Activated naive CD4-positive, alpha-beta T cell treated with anti-CD3 and anti-CD28 coated beads, Interleukin-2, amount 50 U/mL, for 24 hours (primary cell): Measurements from ENCODE around the gene NOTCH1.

Source experiments
- H3K27ac Mint-ChIP-seq: one replicate; pipeline ENCODE4 v1.8.0; 2021; ENCODE audit warnings: mild to moderate bottlenecking, mixed read lengths
- H3K27me3 Mint-ChIP-seq: one replicate; pipeline ENCODE4 v1.8.0; 2021; ENCODE audit warnings: mixed read lengths
- H3K36me3 Mint-ChIP-seq: one replicate; pipeline ENCODE4 v1.8.0; 2021; ENCODE audit warnings: mixed read lengths
- H3K4me1 Mint-ChIP-seq: one replicate; pipeline ENCODE4 v1.8.0; 2021; ENCODE audit warnings: mixed read lengths
- H3K4me3 Mint-ChIP-seq: one replicate; pipeline ENCODE4 v1.8.0; 2021; ENCODE audit warnings: mild to moderate bottlenecking, mixed read lengths
- H3K9me3 Mint-ChIP-seq: one replicate; pipeline ENCODE4 v1.8.0; 2021; ENCODE audit warnings: mixed read lengths

Gene NOTCH1

GRCh38 chr9:136544548-136544963, 1.3 kb downstream of the NOTCH1 start:
- Mint-ChIP-seq H3K27me3 (no peaks in the 10 kb centered on the region), H3K27ac (peak overlapping the region; percentile 77), H3K9me3 (no peaks in the 10 kb centered on the region), H3K4me3 (peak overlapping the region; percentile 92), H3K36me3 (no peaks in the 10 kb centered on the region), H3K4me1 (peaks cover 33% of the 10 kb centered on the region)

- Mint-ChIP-seq H3K4me1 (peaks cover 39% of the 10 kb centered on the region), H3K27ac (peak overlapping the region; percentile 30), H3K36me3 (peaks cover 2% of the 10 kb centered on the region), H3K27me3 (no peaks in the 10 kb centered on the region), H3K9me3 (no peaks in the 10 kb centered on the region), H3K4me3 (peak overlapping the region; percentile 92)
Observed at GRCh38 chr9:136543830-136544547, 1.9 kb downstream of the NOTCH1 start.

GRCh38 chr9:136543280-136543679, 2.6 kb downstream of the NOTCH1 start:
- peak overlapping the region; percentile 92 for H3K4me3 Mint-ChIP-seq
- H3K4me1 Mint-ChIP-seq: peaks cover 46% of the 10 kb centered on the region

GRCh38 chr9:136542241-136543040, 3.4 kb downstream of the NOTCH1 start:
- Mint-ChIP-seq H3K4me1 (peaks cover 54% of the 10 kb centered on the region), H3K27me3 (no peaks in the 10 kb centered on the region), H3K4me3 (peak overlapping the region; percentile 92), H3K36me3 (peaks cover 3% of the 10 kb centered on the region), H3K27ac (no peak overlapping the region), H3K9me3 (no peaks in the 10 kb centered on the region)

More at GRCh38 chr9:136543280-136543679, 2.6 kb downstream of the NOTCH1 start:
- Mint-ChIP-seq H3K27ac (peak overlapping the region; percentile 46), H3K27me3 (no peaks in the 10 kb centered on the region), H3K36me3 (peaks cover 3% of the 10 kb centered on the region), H3K9me3 (no peaks in the 10 kb centered on the region)

GRCh38 chr9:136541709-136542108, 4.1 kb downstream of the NOTCH1 start:
- Mint-ChIP-seq H3K9me3 (no peaks in the 10 kb centered on the region), H3K4me1 (peaks cover 55% of the 10 kb centered on the region), H3K36me3 (peaks cover 3% of the 10 kb centered on the region), H3K4me3 (no peak overlapping the region), H3K27me3 (no peaks in the 10 kb centered on the region), H3K27ac (peak overlapping the region; percentile 77)

- peak overlapping the region; percentile 42 for H3K4me3 Mint-ChIP-seq
- peaks cover 3% of the 10 kb centered on the region for H3K36me3 Mint-ChIP-seq
- peak overlapping the region; percentile 82 for H3K27ac Mint-ChIP-seq
- no peaks in the 10 kb centered on the region for H3K27me3 Mint-ChIP-seq
- H3K9me3 Mint-ChIP-seq: no peaks in the 10 kb centered on the region
- H3K4me1 Mint-ChIP-seq: peaks cover 54% of the 10 kb centered on the region
Observed at GRCh38 chr9:136541179-136541578, 4.7 kb downstream of the NOTCH1 start.

GRCh38 chr9:136539427-136540421, 6.1 kb downstream of the NOTCH1 start:
- peak overlapping the region; percentile 100 for H3K27ac Mint-ChIP-seq
- H3K27me3 Mint-ChIP-seq: no peaks in the 10 kb centered on the region
- H3K36me3 Mint-ChIP-seq: peaks cover 3% of the 10 kb centered on the region
- H3K4me1 Mint-ChIP-seq: peaks cover 54% of the 10 kb centered on the region
- no peaks in the 10 kb centered on the region for H3K9me3 Mint-ChIP-seq
- H3K4me3 Mint-ChIP-seq: peak overlapping the region; percentile 95

GRCh38 chr9:136538599-136539426, 7.0 kb downstream of the NOTCH1 start:
- Mint-ChIP-seq H3K27ac (peak overlapping the region; percentile 100), H3K9me3 (no peaks in the 10 kb centered on the region), H3K27me3 (no peaks in the 10 kb centered on the region), H3K4me1 (peaks cover 62% of the 10 kb centered on the region), H3K4me3 (peak overlapping the region; percentile 95), H3K36me3 (peaks cover 4% of the 10 kb centered on the region)

GRCh38 chr9:136537896-136538598, 7.8 kb downstream of the NOTCH1 start:
- Mint-ChIP-seq H3K27me3 (no peaks in the 10 kb centered on the region), H3K27ac (peak overlapping the region; percentile 72), H3K4me1 (peaks cover 66% of the 10 kb centered on the region), H3K36me3 (peaks cover 4% of the 10 kb centered on the region), H3K9me3 (no peaks in the 10 kb centered on the region), H3K4me3 (peak overlapping the region; percentile 95)

GRCh38 chr9:136537411-136537810, 8.4 kb downstream of the NOTCH1 start:
- H3K4me3 Mint-ChIP-seq: peak overlapping the region; percentile 52
- H3K36me3 Mint-ChIP-seq: peaks cover 4% of the 10 kb centered on the region
- H3K4me1 Mint-ChIP-seq: peaks cover 66% of the 10 kb centered on the region
- H3K27me3 Mint-ChIP-seq: no peaks in the 10 kb centered on the region
- H3K27ac Mint-ChIP-seq: peak overlapping the region; percentile 19
- no peaks in the 10 kb centered on the region for H3K9me3 Mint-ChIP-seq

- H3K9me3 Mint-ChIP-seq: no peaks in the 10 kb centered on the region
- peaks cover 4% of the 10 kb centered on the region for H3K36me3 Mint-ChIP-seq
- H3K27me3 Mint-ChIP-seq: no peaks in the 10 kb centered on the region
- peak overlapping the region; percentile 52 for H3K4me3 Mint-ChIP-seq
- H3K27ac Mint-ChIP-seq: peak overlapping the region; percentile 19
- peaks cover 72% of the 10 kb centered on the region for H3K4me1 Mint-ChIP-seq
Observed at GRCh38 chr9:136536721-136537241, 9.1 kb downstream of the NOTCH1 start.

GRCh38 chr9:136536051-136536720, 9.7 kb downstream of the NOTCH1 start:
- peaks cover 4% of the 10 kb centered on the region for H3K36me3 Mint-ChIP-seq
- peaks cover 73% of the 10 kb centered on the region for H3K4me1 Mint-ChIP-seq
- H3K27ac Mint-ChIP-seq: no peak overlapping the region

GRCh38 chr9:136535070-136535469, 10.8 kb downstream of the NOTCH1 start:
- Mint-ChIP-seq H3K4me1 (peaks cover 70% of the 10 kb centered on the region), H3K36me3 (peaks cover 4% of the 10 kb centered on the region), H3K9me3 (no peaks in the 10 kb centered on the region), H3K4me3 (no peak overlapping the region), H3K27ac (no peak overlapping the region), H3K27me3 (no peaks in the 10 kb centered on the region)

More at GRCh38 chr9:136536051-136536720, 9.7 kb downstream of the NOTCH1 start:
- no peak overlapping the region for H3K4me3 Mint-ChIP-seq
- H3K9me3 Mint-ChIP-seq: no peaks in the 10 kb centered on the region
- H3K27me3 Mint-ChIP-seq: no peaks in the 10 kb centered on the region
